Astrocyte of the cerebellum (primary cell): Measurements from ENCODE around the gene TEDC2.

Source experiments
- DNase-seq: peaks from one replicate; pipeline ENCODE4 v3.0.0-alpha.2; 2011; ENCODE audit warnings: low read depth
- H3K4me3 ChIP-seq: 2 replicates; pipeline ENCODE4 v1.5.1; 2011; ENCODE audit warnings: mild to moderate bottlenecking, low read depth, low read length, moderate library complexity
- in situ Hi-C: cut with HindIII; loops from 2 replicates; pipeline ENCODE4 v1.10.0; 2017; ENCODE audit warnings: low sequenced_read_pairs
- TF ChIP-seq, protein P1 (sequence below): IDR thresholded peaks from 2 replicates; pipeline ENCODE4 v1.5.1; 2012; ENCODE audit warnings: low read length, low read depth, moderate library complexity, mild to moderate bottlenecking; ENCODE audit errors: missing control alignments

Gene TEDC2

DNA sequence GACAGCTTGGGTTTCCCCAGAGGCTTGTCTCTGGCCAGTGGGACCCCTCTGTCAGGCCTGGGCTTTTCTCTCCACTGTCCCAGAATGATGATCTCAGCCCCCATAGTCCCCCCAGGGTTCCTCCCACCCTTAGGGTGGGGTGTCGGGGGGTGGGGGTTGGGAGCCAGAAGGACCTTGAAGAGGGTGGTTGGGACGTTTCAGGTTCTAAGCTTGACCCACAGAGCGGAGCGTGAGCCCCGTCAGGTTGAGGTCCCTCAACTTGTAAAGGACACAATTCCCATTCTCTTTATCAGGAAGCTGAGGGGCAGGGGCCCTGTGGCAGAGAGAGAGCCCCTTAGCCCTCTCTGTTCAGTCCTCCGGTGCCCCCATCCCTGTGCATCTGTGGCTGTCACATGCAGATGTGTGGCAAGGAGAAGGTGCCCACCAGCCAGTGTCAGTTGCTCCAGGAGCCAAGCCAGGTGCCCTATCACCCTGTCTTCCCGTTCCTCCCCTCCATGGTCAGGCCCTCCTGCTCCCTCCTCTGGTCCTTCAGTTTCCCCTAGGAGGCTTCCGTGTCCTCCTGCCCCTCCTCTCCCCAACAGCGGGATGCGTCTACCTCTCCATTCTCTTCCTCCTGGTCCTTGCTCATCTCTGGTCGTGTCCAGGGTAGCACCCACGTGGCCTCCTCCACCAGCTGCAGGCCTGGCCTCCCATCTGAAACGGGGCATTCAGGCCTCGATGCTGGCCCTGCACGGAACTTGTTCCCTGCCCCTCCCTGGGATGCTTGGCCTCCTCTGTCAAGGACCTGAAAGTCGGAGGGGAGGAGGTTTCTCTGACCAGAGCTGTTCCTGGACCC, 9.7 kb downstream of the TEDC2 start:
- TF ChIP-seq, protein P1, sequence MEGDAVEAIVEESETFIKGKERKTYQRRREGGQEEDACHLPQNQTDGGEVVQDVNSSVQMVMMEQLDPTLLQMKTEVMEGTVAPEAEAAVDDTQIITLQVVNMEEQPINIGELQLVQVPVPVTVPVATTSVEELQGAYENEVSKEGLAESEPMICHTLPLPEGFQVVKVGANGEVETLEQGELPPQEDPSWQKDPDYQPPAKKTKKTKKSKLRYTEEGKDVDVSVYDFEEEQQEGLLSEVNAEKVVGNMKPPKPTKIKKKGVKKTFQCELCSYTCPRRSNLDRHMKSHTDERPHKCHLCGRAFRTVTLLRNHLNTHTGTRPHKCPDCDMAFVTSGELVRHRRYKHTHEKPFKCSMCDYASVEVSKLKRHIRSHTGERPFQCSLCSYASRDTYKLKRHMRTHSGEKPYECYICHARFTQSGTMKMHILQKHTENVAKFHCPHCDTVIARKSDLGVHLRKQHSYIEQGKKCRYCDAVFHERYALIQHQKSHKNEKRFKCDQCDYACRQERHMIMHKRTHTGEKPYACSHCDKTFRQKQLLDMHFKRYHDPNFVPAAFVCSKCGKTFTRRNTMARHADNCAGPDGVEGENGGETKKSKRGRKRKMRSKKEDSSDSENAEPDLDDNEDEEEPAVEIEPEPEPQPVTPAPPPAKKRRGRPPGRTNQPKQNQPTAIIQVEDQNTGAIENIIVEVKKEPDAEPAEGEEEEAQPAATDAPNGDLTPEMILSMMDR, result no peak
- DNase-seq, result no peak
- no peak overlapping the region for H3K4me3 ChIP-seq
- in situ Hi-C loops, result no loop called here

DNA sequence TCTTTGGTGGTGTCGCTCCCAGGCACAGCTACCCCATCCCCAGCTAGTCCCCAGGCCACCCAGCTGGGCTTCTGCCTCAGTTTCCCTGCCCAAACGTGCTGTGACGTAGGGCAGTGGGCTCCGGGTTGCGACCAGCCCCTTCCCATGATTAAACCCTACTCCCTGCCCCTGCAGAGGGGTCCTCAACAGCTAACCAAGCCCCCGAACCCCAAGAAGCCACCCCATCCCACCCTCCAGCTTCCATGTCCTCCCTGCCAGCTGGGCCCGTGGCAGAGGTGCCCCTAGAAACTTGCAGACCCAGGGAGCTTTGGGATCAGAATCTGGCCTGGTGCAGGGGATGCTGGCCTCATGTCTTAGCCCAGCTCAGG, 10.3 kb downstream of the TEDC2 start:
- in situ Hi-C loops, result no loop called here
- no peak for DNase-seq
- H3K4me3 ChIP-seq, result no peak overlapping the region
- TF ChIP-seq, protein P1, result no peak

DNA sequence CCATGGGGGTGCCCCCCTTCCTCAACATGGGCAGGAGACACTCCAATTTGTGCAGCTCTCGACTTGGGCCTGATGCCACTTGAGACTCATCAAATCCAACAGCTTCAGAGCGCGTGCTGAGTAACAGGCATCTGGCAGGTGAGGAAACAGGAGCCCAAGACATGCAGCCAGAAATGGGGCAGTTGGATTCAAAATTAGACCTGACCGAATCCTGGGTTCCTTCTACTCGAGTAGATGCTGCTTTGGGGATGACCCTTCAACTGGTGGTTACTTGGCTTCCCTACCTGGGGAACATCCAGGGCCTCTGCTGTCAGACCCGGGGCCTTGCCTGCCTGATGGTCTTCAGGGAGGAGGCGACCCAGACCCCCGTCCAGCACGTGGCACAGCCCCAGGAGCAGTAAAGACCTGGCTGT, 10.7 kb downstream of the TEDC2 start:
- no peak for DNase-seq
- TF ChIP-seq, protein P1, result no peak
- in situ Hi-C loops, result no loop called here

DNA sequence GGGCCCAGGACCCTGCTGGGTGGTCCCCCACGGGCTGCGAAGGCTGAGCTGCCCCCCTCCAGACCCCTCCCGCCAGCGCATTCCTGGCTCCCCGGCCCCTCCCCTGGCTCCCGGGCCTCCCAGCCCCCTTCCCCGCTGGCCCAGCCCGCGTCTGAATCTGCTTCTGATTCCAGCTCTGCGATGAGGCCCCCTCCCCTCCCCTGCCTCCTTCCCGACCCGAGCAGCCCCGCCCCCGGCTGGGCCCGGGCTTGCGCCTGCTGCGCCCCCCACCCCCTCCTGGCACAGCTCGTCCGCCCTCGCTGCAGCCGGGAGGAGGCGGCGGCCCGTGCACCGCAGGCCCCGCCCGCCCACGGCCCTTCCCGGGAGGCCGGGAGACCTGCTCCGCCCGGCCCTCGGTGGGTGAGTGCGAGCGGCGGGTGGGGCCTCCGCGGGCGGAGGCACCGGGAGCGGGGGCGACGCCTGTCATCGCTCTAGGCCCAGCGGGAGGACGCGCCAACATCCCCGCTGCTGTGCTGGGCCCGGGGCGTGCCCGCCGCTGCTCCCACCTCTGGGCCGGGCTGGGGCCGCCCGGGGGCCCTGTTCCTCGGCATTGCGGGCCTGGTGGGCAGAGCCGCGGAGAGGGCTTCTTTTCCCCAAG, 11.2 kb downstream of the TEDC2 start, which contains the start of gene NTN3:
Gene NTN3, plus strand, starts transcription at position 282 of the 637 bp plus-strand sequence. CDS start 405 bp downstream, outside the sequence.
- TF ChIP-seq, protein P1, result no peak
- no peak for DNase-seq
- in situ Hi-C loops, result no loop called here
- peak within 1 kb of the TSS; percentile 12 for H3K4me3 ChIP-seq

More for the DNA sequence above, 10.7 kb downstream of the TEDC2 start:
- H3K4me3 ChIP-seq, result no peak overlapping the region

DNA sequence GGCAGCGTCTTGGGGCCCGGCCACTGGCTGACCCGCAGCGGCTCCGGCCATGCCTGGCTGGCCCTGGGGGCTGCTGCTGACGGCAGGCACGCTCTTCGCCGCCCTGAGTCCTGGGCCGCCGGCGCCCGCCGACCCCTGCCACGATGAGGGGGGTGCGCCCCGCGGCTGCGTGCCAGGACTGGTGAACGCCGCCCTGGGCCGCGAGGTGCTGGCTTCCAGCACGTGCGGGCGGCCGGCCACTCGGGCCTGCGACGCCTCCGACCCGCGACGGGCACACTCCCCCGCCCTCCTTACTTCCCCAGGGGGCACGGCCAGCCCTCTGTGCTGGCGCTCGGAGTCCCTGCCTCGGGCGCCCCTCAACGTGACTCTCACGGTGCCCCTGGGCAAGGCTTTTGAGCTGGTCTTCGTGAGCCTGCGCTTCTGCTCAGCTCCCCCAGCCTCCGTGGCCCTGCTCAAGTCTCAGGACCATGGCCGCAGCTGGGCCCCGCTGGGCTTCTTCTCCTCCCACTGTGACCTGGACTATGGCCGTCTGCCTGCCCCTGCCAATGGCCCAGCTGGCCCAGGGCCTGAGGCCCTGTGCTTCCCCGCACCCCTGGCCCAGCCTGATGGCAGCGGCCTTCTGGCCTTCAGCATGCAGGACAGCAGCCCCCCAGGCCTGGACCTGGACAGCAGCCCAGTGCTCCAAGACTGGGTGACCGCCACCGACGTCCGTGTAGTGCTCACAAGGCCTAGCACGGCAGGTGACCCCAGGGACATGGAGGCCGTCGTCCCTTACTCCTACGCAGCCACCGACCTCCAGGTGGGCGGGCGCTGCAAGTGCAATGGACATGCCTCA, 12.0 kb downstream of the TEDC2 start:
- H3K4me3 ChIP-seq, result peak overlapping the region; percentile 12
- in situ Hi-C loops, result no loop called here
- DNase-seq, result no peak
- TF ChIP-seq, protein P1, result no peak

DNA sequence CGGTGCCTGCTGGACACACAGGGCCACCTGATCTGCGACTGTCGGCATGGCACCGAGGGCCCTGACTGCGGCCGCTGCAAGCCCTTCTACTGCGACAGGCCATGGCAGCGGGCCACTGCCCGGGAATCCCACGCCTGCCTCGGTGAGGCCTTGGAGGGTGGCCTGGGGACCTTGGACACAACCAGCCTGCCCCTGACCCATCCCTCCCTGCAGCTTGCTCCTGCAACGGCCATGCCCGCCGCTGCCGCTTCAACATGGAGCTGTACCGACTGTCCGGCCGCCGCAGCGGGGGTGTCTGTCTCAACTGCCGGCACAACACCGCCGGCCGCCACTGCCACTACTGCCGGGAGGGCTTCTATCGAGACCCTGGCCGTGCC, 12.6 kb downstream of the TEDC2 start:
- H3K4me3 ChIP-seq, result no peak overlapping the region
- no peak for DNase-seq
- TF ChIP-seq, protein P1, result no peak
- in situ Hi-C loops, result no loop called here
